ENCODE results near the gene OFD1.

DNA sequence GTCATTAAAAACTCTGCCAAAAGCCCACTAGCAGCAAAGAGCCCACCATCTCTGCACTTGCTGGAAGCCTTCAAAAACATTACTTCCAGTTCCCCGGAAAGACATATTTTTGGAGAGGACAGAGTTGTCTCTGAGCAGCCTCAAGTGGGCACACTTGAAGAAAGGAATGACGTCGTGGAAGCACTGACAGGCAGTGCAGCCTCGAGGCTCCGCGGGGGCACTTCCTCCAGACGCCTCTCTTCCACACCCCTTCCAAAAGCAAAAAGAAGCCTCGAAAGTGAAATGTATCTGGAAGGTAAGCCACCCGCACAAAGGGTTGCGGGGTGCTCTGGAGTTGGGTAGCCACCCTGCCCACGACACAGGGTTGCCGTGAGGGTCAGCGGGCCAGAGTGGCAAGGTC, 25.9 kb downstream of the OFD1 start:
- TF ChIP-seq POLR2A (IDR thresholded peaks at IDR 0.05): no peak
- TF ChIP-seq, protein P1, sequence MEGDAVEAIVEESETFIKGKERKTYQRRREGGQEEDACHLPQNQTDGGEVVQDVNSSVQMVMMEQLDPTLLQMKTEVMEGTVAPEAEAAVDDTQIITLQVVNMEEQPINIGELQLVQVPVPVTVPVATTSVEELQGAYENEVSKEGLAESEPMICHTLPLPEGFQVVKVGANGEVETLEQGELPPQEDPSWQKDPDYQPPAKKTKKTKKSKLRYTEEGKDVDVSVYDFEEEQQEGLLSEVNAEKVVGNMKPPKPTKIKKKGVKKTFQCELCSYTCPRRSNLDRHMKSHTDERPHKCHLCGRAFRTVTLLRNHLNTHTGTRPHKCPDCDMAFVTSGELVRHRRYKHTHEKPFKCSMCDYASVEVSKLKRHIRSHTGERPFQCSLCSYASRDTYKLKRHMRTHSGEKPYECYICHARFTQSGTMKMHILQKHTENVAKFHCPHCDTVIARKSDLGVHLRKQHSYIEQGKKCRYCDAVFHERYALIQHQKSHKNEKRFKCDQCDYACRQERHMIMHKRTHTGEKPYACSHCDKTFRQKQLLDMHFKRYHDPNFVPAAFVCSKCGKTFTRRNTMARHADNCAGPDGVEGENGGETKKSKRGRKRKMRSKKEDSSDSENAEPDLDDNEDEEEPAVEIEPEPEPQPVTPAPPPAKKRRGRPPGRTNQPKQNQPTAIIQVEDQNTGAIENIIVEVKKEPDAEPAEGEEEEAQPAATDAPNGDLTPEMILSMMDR (IDR thresholded peaks at IDR 0.05): no peak

All from heart left ventricle (tissue), 13 donors.